SK-N-DZ (cell line): Measurements from ENCODE around the gene ROCK2.

ENCODE experiments used
- small RNA-seq, 2 experiments: library from RNA; depleted of rRNA; stranded (forward); fragments of <200 nt; gene quantifications; one replicate each; pipeline ENCODE3, GENCODE V24; 2014

Gene ROCK2

Small RNA genes within 50 kb of the gene (small RNA-seq; reads per million reads assigned to genes)
- 0 reads per million in 2 experiments for gene RNU6-1081P
